GM20431 (cell line): ENCODE measurements around the gene FAM25G.
"Not testable (repeated sequence)": the region's sequence is repeated elsewhere in the genome, so short reads cannot be mapped to it uniquely, and the experiment has no call there.

ENCODE experiments used
- in situ Hi-C: fragments of 300-500 bp; cut with MseI, MboI; formaldehyde crosslinking; loops from one replicate; pipeline ENCODE4 v1.15.0; 2020; ENCODE audit warnings: low sequenced_read_pairs; ENCODE audit not compliant: unreplicated experiment

Gene FAM25G

GRCh38 chr10:47467458-47467857, 24.0 kb downstream of the FAM25G start:
- in situ Hi-C loops: not testable (repeated sequence)

DNA sequence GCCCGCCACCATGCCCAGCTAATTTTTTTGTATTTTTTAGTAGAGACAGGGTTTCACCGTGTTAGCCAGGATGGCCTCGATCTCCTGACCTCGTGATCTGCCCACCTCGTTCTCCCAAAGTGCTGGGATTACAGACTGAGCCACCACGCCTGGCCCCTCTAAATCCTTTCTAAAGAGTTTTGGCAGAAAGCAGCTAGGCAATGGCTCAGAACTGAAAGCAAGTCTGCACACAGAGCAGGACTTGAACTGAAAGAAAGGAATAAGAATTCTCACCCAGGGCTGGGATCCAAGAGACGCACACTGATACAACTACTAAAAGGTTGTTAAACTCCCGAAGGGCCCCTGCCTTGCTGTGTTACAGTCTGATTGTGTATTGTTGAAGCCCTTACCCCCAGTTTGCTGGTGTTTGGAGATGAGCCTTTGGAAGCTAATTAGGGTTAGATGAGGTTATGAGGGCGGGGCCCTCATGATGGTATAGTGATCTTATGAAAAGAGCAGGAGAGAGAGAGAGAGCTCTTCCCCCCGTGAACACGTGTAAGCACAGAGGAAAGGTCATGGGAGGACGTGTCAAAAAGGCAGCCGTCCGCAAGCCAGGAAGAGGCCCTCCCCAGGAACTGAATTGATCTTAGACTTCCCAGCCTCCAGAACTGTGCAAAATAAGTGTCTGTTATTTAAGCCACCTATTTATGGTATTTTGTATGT, 26.1 kb downstream of the FAM25G start:
- in situ Hi-C loops: not testable (repeated sequence)

DNA sequence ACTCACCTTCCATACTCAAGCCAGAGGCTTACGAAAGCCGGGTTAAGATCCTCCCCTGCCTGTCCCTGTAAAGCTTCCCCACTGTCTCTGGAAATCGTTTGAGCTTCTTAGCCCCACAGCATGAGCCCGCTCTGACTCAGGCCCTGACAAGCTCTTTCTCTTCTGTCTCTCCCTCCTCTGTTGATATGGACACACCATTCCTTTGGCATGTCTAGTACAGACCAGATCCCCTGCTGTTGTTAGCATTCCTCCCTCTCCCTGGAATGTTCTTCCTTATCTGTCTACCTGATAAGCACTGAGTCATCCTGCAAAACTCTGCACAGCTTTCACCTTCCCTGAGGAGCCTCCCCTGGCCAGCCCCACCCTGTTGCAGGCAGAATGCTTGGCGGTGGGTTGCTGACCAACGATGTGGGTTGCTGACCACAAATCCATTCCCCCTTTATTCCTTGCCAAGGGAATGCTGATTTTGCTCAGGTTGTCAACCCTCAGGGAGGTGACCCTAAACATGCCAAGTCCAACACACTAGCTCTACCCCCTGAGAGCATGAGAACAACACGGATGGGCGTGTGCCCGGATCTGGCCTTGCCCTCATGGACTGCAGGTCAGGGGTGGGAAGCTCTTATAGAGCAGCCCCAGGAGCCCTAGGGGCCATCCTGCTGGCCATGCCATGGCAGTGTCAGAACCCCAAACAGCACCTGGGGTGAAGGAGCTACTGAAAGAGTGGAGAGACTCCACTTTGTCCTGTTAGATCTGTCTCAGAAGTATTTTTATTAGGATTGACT, 28.7 kb downstream of the FAM25G start:
- in situ Hi-C loops: not testable (repeated sequence)

- in situ Hi-C loops: not testable (repeated sequence)
Measured at GRCh38 chr10:47461261-47461687, 30.2 kb downstream of the FAM25G start.

DNA sequence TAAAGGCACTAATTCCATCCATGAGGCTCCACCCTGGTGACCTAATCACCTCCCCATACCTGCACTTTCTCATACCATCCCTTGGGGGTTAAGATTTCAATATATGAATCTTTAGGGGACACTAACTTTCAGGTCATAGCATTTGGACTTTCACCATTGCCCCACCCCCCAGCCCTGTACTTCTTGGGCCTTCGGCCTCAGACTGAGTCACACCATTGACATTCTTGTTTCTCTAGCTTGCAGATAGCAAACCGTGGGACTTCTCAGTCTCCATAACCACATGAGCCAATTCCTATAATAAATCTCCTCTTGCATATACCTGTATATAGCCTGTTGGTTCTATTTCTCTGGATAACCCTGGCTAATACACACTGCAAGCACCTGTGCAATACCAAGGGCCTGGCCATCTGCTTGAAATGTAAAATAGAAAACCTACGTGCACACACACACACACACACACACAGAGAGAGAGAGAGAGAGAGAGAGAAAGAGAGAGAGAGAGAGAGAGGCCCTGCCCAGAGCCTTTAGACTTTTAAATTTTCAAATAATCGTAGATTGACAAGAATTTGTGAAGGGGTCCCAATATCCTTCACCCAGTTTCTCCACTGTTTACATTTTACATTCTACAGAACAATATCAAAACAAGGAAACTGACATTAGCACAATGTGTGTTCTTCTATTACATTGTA, 32.9 kb downstream of the FAM25G start:
- in situ Hi-C loops: no loop called here

- in situ Hi-C loops: no loop called here
Measured at GRCh38 chr10:47457826-47458225, 33.7 kb downstream of the FAM25G start.

- in situ Hi-C loops: no loop called here
Measured at GRCh38 chr10:47457528-47457820, 34.0 kb downstream of the FAM25G start.

GRCh38 chr10:47456794-47457527, 34.5 kb downstream of the FAM25G start:
- in situ Hi-C loops: no loop called here

GRCh38 chr10:47456079-47456785, 35.3 kb downstream of the FAM25G start:
- in situ Hi-C loops: no loop called here

- in situ Hi-C loops: not testable (repeated sequence)
Measured at GRCh38 chr10:47455350-47456078, 36.0 kb downstream of the FAM25G start.

DNA sequence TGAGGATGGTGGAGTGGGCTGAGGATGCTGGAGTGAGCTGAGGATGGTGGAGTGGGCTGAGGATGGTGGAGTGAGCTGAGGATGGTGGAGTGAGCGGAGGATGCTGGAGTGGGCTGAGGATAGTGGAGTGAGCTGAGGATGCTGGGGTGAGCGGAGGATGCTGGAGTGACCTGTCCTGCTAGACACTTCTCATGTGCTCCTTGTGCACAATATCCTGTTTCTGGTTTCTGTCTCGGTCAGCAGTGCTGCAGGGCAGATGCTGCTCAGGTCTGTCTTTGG, 36.8 kb downstream of the FAM25G start:
- in situ Hi-C loops: no loop called here

GRCh38 chr10:47454008-47454779, 37.3 kb downstream of the FAM25G start:
- in situ Hi-C loops: no loop called here

GRCh38 chr10:47453141-47454007, 38.1 kb downstream of the FAM25G start:
- in situ Hi-C loops: no loop called here

- in situ Hi-C loops: no loop called here
Measured at GRCh38 chr10:47452495-47453140, 38.9 kb downstream of the FAM25G start.

DNA sequence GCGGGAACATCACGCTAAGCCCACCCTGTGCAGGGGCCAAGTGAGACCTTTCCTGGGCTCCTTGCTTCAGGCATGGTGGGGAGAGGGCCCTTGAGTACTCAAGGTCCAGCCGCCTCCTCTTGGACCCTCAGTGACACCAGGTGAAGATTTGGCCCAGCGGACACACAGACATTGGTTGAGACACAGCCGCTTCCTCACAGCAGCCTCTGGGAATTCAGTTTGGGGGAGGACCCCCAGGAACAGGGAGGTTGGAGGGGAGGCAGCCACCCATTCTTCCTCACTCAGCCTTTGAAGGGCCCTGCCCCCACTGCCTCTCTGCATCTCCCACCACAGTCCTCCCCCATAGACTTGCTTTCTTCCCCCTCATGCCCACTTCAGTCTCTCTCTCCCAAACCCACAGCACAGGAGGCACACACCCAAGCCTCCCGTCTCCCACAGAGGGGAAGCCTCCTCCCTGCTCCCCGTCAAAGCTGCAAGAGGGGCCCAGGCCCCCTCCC, 39.5 kb downstream of the FAM25G start:
- in situ Hi-C loops: no loop called here

- in situ Hi-C loops: no loop called here
Measured at GRCh38 chr10:47451273-47451997, 40.1 kb downstream of the FAM25G start.

- in situ Hi-C loops: no loop called here
Measured at GRCh38 chr10:47450442-47450841, 41.1 kb downstream of the FAM25G start.
